ENCODE results near the gene DYRK3. TPM values are rescaled to one million over a fixed set of nuclear protein-coding genes. Genes with fewer than 3 reads are reported as not detected.

DYRK3 gene
- total and polyA plus RNA-seq, 2 of the 8 experiments (the other 6 are each of a cell fraction or from before 2014, with no cell fraction given): 2.1 to 8.5 TPM

- TF ChIP-seq CHD7 (IDR thresholded peaks at IDR 0.05; ENCODE audit: insufficient replicate concordance, low read length): no peak
- TF ChIP-seq POLR2A (IDR thresholded peaks at IDR 0.05; ENCODE audit: control extremely low read depth in 1 of 2, low read depth in 2 of 2, low read length in 2 of 2): no peak
- TF ChIP-seq TCF12 (IDR thresholded peaks at IDR 0.05; ENCODE audit: low read depth, low read length): no peak
- TF ChIP-seq ATF3 (IDR thresholded peaks at IDR 0.05; ENCODE audit: insufficient read depth, low read depth, low read length): no peak
- TF ChIP-seq SIRT6 (IDR thresholded peaks at IDR 0.05; ENCODE audit: low read length): no peak
Observed at GRCh38 chr1:206596319-206596666, 39.0 kb upstream of the DYRK3 start (continued).

Data from H1 (cell line).